Measurements from ENCODE around the gene UNC79.

UNC79 gene

GRCh38 chr14:93753647-93754046 lies 322.9 kb downstream of the UNC79 start:
- no peak overlapping the region for H3K4me3 ChIP-seq (replicated peaks; ENCODE audit: low read depth, low read length)
- TF ChIP-seq CTCF (IDR thresholded peaks at IDR 0.05; ENCODE audit: low read length, missing control alignments): no peak
- no peak for DNase-seq (ENCODE audit: low read depth)

- no peak for TF ChIP-seq CTCF (IDR thresholded peaks at IDR 0.05; ENCODE audit: low read length, missing control alignments)
- no peak overlapping the region for H3K4me3 ChIP-seq (replicated peaks; ENCODE audit: low read depth, low read length)
- no peak for DNase-seq (ENCODE audit: low read depth)
These were observed 326.5 kb downstream of the UNC79 start for GRCh38 chr14:93757206-93757605.
